ENCODE data around the gene UCHL3. TPM values are rescaled to one million over a fixed set of nuclear protein-coding genes. Genes with fewer than 3 reads are reported as not detected.

UCHL3 gene
- total RNA-seq, 1 experiment from 2014 or later = 54.7 TPM

DNA sequence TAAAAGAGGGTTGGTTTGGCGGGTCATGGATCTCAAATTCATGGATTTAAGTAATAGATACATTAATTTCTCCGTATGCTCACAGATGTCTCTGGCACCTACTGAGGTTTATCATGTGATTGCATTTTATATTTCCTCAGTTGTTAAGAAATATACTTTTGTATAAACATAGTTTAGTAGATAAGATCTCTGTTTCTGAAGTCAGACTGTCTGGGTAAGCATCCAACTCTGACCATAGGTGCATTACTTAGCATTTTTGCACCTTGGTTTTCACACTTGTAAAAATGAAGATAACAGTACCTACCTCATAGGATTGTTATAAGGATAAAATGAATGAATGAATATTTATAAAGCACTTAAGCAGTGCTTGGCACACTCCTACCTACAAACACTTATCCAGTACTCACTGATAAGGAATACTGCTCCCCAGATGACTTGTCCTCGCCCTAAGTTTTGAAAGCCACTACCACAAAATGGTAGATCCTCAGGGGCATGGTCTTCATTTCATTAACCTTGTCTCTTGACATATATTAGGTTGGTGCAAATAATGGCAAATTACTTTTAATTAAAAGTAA, 38.5 kb upstream of the UCHL3 start:
- DNase-seq (ENCODE audit: low spot score) = no peak
- Histone ChIP-seq H3K27ac (ENCODE audit: low read depth, low read length, poor library complexity, severe bottlenecking) (no peak overlapping the region), H3K27me3 (replicated peaks; ENCODE audit: insufficient read depth, low read depth, low read length, poor library complexity) (no peaks in the 10 kb centered on the region), H3K9me3 (ENCODE audit: low read depth, low read length, poor library complexity, severe bottlenecking) (no peaks in the 10 kb centered on the region), H3K4me3 (ENCODE audit: low read depth, low read length, poor library complexity, severe bottlenecking) (no peak overlapping the region), H3K36me3 (ENCODE audit: insufficient read depth, low read length, poor library complexity, severe bottlenecking) (no peaks in the 10 kb centered on the region), H3K4me1 (ENCODE audit: insufficient read depth, low read length, poor library complexity, severe bottlenecking) (peaks cover 7% of the 10 kb centered on the region)
- BruUV-seq (replicated peaks) = no TSS peak
- intact Hi-C loops (cut with micrococcal nuclease; ENCODE audit: unreplicated experiment) = no loop called here
- POLR2A ChIA-PET (ENCODE audit: low non-redundant PET) = no interaction called here
- TF ChIP-seq EZH2 (IDR thresholded peaks at IDR 0.05; ENCODE audit: borderline replicate concordance, low read depth, low read length, poor library complexity, severe bottlenecking) = no peak
- TF ChIP-seq, protein P1, sequence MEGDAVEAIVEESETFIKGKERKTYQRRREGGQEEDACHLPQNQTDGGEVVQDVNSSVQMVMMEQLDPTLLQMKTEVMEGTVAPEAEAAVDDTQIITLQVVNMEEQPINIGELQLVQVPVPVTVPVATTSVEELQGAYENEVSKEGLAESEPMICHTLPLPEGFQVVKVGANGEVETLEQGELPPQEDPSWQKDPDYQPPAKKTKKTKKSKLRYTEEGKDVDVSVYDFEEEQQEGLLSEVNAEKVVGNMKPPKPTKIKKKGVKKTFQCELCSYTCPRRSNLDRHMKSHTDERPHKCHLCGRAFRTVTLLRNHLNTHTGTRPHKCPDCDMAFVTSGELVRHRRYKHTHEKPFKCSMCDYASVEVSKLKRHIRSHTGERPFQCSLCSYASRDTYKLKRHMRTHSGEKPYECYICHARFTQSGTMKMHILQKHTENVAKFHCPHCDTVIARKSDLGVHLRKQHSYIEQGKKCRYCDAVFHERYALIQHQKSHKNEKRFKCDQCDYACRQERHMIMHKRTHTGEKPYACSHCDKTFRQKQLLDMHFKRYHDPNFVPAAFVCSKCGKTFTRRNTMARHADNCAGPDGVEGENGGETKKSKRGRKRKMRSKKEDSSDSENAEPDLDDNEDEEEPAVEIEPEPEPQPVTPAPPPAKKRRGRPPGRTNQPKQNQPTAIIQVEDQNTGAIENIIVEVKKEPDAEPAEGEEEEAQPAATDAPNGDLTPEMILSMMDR (conservative IDR thresholded peaks at IDR 0.05; ENCODE audit: low read depth, low read length) = no peak
- CTCF ChIA-PET = no interaction called here

DNA sequence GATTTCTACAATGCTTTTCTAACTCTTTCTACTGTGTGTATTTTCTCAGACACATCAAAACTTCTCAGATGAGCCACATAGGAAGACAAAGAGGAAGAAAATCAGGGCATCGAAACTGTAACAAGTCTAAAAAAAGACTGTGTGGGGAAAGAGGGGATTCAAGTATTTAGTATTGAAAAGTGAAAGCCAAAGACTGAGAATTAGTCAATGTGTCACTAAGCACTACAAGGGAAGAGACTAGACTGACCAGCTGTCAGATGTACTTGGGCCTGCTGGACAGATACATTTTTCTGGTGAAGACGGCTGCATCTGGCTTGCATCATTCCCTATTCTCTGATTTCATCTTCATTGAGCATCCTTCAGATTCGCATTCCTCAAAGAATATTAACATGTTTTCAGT, 37.3 kb upstream of the UCHL3 start:
- ChIA-PET CTCF (no interaction called here), POLR2A (ENCODE audit: low non-redundant PET) (no interaction called here)

GRCh38 chr13:75513271-75513670, 36.3 kb upstream of the UCHL3 start:
- CTCF ChIA-PET = interaction anchor here (0.5 kb wide), 1 partner anchor 1757 kb away, joined by 10 read pairs; no protein-coding TSS in a partner anchor
- intact Hi-C loops (cut with micrococcal nuclease; ENCODE audit: unreplicated experiment) = no loop called here

More for the DNA sequence above, 37.3 kb upstream of the UCHL3 start:
- Histone ChIP-seq H3K36me3 (ENCODE audit: insufficient read depth, low read length, poor library complexity, severe bottlenecking) (no peaks in the 10 kb centered on the region), H3K4me1 (ENCODE audit: insufficient read depth, low read length, poor library complexity, severe bottlenecking) (peaks cover 3% of the 10 kb centered on the region), H3K27ac (ENCODE audit: low read depth, low read length, poor library complexity, severe bottlenecking) (no peak overlapping the region), H3K4me3 (ENCODE audit: low read depth, low read length, poor library complexity, severe bottlenecking) (no peak overlapping the region), H3K27me3 (replicated peaks; ENCODE audit: insufficient read depth, low read depth, low read length, poor library complexity) (no peaks in the 10 kb centered on the region), H3K9me3 (ENCODE audit: low read depth, low read length, poor library complexity, severe bottlenecking) (no peaks in the 10 kb centered on the region)
- DNase-seq (ENCODE audit: low spot score) = no peak
- intact Hi-C loops (cut with micrococcal nuclease; ENCODE audit: unreplicated experiment) = no loop called here
- BruUV-seq (replicated peaks) = no TSS peak
- TF ChIP-seq EZH2 (IDR thresholded peaks at IDR 0.05; ENCODE audit: borderline replicate concordance, low read depth, low read length, poor library complexity, severe bottlenecking) = no peak
- TF ChIP-seq, protein P1 (conservative IDR thresholded peaks at IDR 0.05; ENCODE audit: low read depth, low read length) = no peak

More at GRCh38 chr13:75513271-75513670, 36.3 kb upstream of the UCHL3 start:
- H3K27me3 ChIP-seq (replicated peaks; ENCODE audit: insufficient read depth, low read depth, low read length, poor library complexity) = no peaks in the 10 kb centered on the region
- no TSS peak for BruUV-seq (replicated peaks)
- POLR2A ChIA-PET (ENCODE audit: low non-redundant PET) = no interaction called here
- H3K27ac ChIP-seq (ENCODE audit: low read depth, low read length, poor library complexity, severe bottlenecking) = no peak overlapping the region
- TF ChIP-seq, protein P1 (conservative IDR thresholded peaks at IDR 0.05; ENCODE audit: low read depth, low read length) = no peak
- TF ChIP-seq EZH2 (IDR thresholded peaks at IDR 0.05; ENCODE audit: borderline replicate concordance, low read depth, low read length, poor library complexity, severe bottlenecking) = no peak
- no peaks in the 10 kb centered on the region for H3K9me3 ChIP-seq (ENCODE audit: low read depth, low read length, poor library complexity, severe bottlenecking)
- no peak overlapping the region for H3K4me3 ChIP-seq (ENCODE audit: low read depth, low read length, poor library complexity, severe bottlenecking)
- no peak for DNase-seq (ENCODE audit: low spot score)
- H3K4me1 ChIP-seq (ENCODE audit: insufficient read depth, low read length, poor library complexity, severe bottlenecking) = no peaks in the 10 kb centered on the region
- no peaks in the 10 kb centered on the region for H3K36me3 ChIP-seq (ENCODE audit: insufficient read depth, low read length, poor library complexity, severe bottlenecking)
